ENCODE measurements around the gene TRAK1.

Gene TRAK1

DNA sequence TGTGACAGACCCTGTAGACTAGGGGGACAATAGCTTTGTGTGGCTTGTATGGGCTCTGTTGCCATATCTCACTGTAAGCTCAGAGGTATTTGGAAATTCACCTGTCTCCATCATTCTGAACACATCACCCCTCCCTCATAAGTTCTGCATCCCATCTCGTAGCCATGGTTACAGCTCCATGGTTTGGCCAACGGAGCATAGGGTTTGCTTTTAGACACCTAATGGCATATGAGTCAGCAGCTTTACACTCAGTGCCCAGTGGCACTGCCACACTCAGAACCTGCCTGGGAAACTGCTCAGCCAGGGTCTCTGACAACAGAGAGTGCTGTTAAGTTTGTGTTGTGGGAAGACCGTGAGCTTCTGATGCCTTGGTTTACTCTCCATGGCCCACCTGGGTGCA, 107.6 kb downstream of the TRAK1 start:
- Histone ChIP-seq H3K27ac (ENCODE audit: low read depth, low read length) (no peak overlapping the region), H3K9ac (ENCODE audit: low read depth, low read length) (no peak overlapping the region), H3K27me3 (ENCODE audit: insufficient read depth, low read length) (no peaks in the 10 kb centered on the region), H3K36me3 (ENCODE audit: insufficient read depth, low read length) (peaks cover 87% of the 10 kb centered on the region), H3K9me3 (ENCODE audit: insufficient read depth, low read depth, low read length) (no peaks in the 10 kb centered on the region), H3K4me3 (ENCODE audit: low read length) (no peak overlapping the region), H3K4me1 (ENCODE audit: insufficient read depth, low read length) (no peaks in the 10 kb centered on the region)
- WGBS: 96% methylated on average over 3 of the region's 3 CpGs

GRCh38 chr3:42202217-42202865, 111.2 kb downstream of the TRAK1 start:
- 93% methylated on average over 35 of the region's 35 CpGs for WGBS
- H3K36me3 ChIP-seq (ENCODE audit: insufficient read depth, low read length): peaks cover 78% of the 10 kb centered on the region
- H3K9me3 ChIP-seq (ENCODE audit: insufficient read depth, low read depth, low read length): no peaks in the 10 kb centered on the region
- peaks cover 9% of the 10 kb centered on the region; the same call in 1 of the 2 replicates for H3K4me1 ChIP-seq (ENCODE audit: insufficient read depth, low read length)
- H3K27me3 ChIP-seq (ENCODE audit: insufficient read depth, low read length): no peaks in the 10 kb centered on the region
- H3K9ac ChIP-seq (ENCODE audit: low read depth, low read length): no peak overlapping the region
- no peak overlapping the region for H3K27ac ChIP-seq (ENCODE audit: low read depth, low read length)
- no peak overlapping the region for H3K4me3 ChIP-seq (ENCODE audit: low read length)

DNA sequence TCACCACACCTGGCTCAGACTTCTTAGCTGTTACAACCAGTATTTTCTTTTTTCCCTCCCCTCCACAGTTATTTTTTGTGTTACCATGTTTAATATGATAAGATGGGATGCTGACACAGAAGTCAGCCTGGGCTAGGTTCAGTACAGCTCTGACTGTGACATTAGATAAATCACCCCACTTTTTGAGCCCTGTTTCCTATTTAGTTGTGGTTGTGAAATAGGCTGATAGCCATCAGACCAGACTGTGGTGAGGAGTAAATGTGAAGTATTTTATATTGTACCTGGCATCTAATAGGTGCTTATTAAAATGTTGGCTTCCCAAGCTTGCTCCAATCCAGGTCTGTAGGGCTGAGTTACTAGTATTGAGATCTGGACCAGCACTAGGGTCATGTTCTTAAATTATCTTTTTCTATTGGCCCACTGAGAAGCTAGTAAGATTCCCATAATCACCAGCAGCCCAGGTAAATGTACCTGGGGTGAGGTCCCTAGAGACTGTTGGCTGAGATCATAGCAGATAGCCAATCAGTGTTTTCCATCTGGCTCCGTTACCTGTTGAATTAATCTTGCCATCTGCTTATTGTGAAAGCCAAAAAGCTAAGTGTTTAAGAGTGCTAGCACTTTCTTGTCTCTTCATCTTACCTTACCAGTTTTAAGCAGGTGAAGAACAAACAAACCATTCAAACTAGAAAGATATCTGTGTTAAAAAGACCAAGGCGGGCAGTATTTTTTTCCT, 113.9 kb downstream of the TRAK1 start:
- no peak overlapping the region for H3K4me3 ChIP-seq (ENCODE audit: low read length)
- H3K27me3 ChIP-seq (ENCODE audit: insufficient read depth, low read length): no peaks in the 10 kb centered on the region
- H3K27ac ChIP-seq (ENCODE audit: low read depth, low read length): no peak overlapping the region
- no peak overlapping the region for H3K9ac ChIP-seq (ENCODE audit: low read depth, low read length)
- peaks cover 76% of the 10 kb centered on the region for H3K36me3 ChIP-seq (ENCODE audit: insufficient read depth, low read length)
- WGBS: 92% methylated on average over 2 of the region's 2 CpGs
- no peaks in the 10 kb centered on the region for H3K9me3 ChIP-seq (ENCODE audit: insufficient read depth, low read depth, low read length)
- peaks cover 9% of the 10 kb centered on the region; the same call in 1 of the 2 replicates for H3K4me1 ChIP-seq (ENCODE audit: insufficient read depth, low read length)

GRCh38 chr3:42205800-42206514, 114.8 kb downstream of the TRAK1 start:
- H3K4me1 ChIP-seq (ENCODE audit: insufficient read depth, low read length): peaks cover 9% of the 10 kb centered on the region; the same call in 1 of the 2 replicates
- no peaks in the 10 kb centered on the region for H3K27me3 ChIP-seq (ENCODE audit: insufficient read depth, low read length)
- no peak overlapping the region for H3K9ac ChIP-seq (ENCODE audit: low read depth, low read length)
- peaks cover 74% of the 10 kb centered on the region for H3K36me3 ChIP-seq (ENCODE audit: insufficient read depth, low read length)
- 93% methylated on average over 4 of the region's 4 CpGs for WGBS
- no peak overlapping the region for H3K4me3 ChIP-seq (ENCODE audit: low read length)
- H3K9me3 ChIP-seq (ENCODE audit: insufficient read depth, low read depth, low read length): no peaks in the 10 kb centered on the region
- no peak overlapping the region for H3K27ac ChIP-seq (ENCODE audit: low read depth, low read length)

DNA sequence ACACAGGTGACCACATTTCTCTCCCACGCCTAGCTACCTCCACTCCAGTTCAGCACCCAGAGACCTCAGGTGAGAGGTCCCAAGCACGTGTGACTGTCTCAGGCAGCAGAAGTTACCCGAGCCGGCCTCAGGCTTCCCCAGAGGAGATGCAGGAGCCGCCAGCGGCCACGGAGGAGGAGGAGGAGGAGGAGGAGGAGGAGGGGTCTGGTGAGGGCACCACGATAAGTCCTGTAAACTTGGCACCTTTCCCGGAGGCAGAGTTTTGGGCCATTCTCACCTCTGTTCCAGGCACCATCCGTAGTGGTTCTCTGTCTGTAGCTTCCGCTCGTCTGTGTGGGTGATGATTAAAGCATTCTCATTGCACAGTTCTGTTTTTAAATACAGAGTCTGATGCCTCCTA, 118.8 kb downstream of the TRAK1 start:
- Histone ChIP-seq H3K9me3 (ENCODE audit: insufficient read depth, low read depth, low read length) (no peaks in the 10 kb centered on the region), H3K4me1 (ENCODE audit: insufficient read depth, low read length) (peaks cover 19% of the 10 kb centered on the region), H3K27ac (ENCODE audit: low read depth, low read length) (no peak overlapping the region), H3K4me3 (ENCODE audit: low read length) (no peak overlapping the region), H3K9ac (ENCODE audit: low read depth, low read length) (no peak overlapping the region), H3K36me3 (ENCODE audit: insufficient read depth, low read length) (peaks cover 57% of the 10 kb centered on the region), H3K27me3 (ENCODE audit: insufficient read depth, low read length) (no peaks in the 10 kb centered on the region)
- 91% methylated on average over 12 of the region's 12 CpGs for WGBS

- Histone ChIP-seq H3K9me3 (ENCODE audit: insufficient read depth, low read depth, low read length) (no peaks in the 10 kb centered on the region), H3K4me1 (ENCODE audit: insufficient read depth, low read length) (peaks cover 13% of the 10 kb centered on the region), H3K9ac (ENCODE audit: low read depth, low read length) (no peak overlapping the region), H3K27me3 (ENCODE audit: insufficient read depth, low read length) (no peaks in the 10 kb centered on the region), H3K27ac (ENCODE audit: low read depth, low read length) (no peak overlapping the region), H3K4me3 (ENCODE audit: low read length) (no peak overlapping the region), H3K36me3 (ENCODE audit: insufficient read depth, low read length) (peaks cover 59% of the 10 kb centered on the region)
- 97% methylated on average over 2 of the region's 2 CpGs for WGBS
Measured at GRCh38 chr3:42210726-42211125, 119.6 kb downstream of the TRAK1 start.

DNA sequence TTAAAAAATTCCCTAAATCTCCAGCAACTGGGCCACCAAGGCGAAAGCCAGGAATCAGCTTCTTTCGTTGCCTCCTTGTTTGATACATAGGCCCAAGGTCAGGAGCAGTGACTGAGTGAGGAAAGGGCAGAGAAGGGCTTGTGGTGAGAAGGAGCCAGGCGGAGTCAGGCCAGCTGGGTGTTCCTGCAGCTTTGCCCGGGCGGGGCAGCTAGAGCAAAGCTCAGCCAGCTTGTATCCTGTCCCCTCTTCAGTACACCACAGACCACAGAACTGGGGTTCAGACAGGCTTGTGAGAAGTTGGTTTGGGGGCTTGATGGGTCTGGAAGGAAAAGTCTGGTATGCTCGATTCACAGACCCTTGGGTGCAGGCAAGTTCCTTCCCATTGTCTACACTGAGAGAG, 122.3 kb downstream of the TRAK1 start:
- Histone ChIP-seq H3K4me1 (ENCODE audit: insufficient read depth, low read length) (peaks cover 10% of the 10 kb centered on the region; the same call in 1 of the 2 replicates), H3K36me3 (ENCODE audit: insufficient read depth, low read length) (peaks cover 47% of the 10 kb centered on the region), H3K27ac (ENCODE audit: low read depth, low read length) (no peak overlapping the region), H3K4me3 (ENCODE audit: low read length) (no peak overlapping the region), H3K27me3 (ENCODE audit: insufficient read depth, low read length) (no peaks in the 10 kb centered on the region), H3K9me3 (ENCODE audit: insufficient read depth, low read depth, low read length) (no peaks in the 10 kb centered on the region), H3K9ac (ENCODE audit: low read depth, low read length) (no peak overlapping the region)
- WGBS: 91% methylated on average over 6 of the region's 6 CpGs

DNA sequence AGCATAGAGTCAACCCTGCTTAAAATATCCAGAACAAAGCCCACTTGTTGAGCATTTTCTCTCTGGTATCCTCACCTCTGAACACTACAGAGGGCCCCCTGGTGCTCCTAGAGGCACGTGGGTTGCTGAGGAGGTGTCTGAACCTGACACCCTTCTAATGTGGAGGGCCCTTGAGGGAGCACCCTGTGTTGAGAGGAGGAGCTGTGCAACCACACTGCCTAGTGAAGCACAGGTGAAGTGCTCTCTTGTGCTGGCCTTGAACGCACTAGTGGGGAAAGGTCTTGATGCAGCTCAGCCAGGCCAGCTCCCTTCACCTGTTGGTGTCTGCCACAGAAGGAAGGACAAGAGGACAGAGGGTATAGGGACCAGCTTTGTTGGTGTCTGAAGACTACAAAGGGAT, 122.9 kb downstream of the TRAK1 start:
- Histone ChIP-seq H3K27ac (ENCODE audit: low read depth, low read length) (0 out of 2 replicates have a peak overlapping the region, but pooled peaks have one; percentile 9), H3K4me1 (ENCODE audit: insufficient read depth, low read length) (peaks cover 10% of the 10 kb centered on the region; the same call in 1 of the 2 replicates), H3K9me3 (ENCODE audit: insufficient read depth, low read depth, low read length) (no peaks in the 10 kb centered on the region), H3K9ac (ENCODE audit: low read depth, low read length) (no peak overlapping the region), H3K27me3 (ENCODE audit: insufficient read depth, low read length) (no peaks in the 10 kb centered on the region), H3K4me3 (ENCODE audit: low read length) (no peak overlapping the region), H3K36me3 (ENCODE audit: insufficient read depth, low read length) (peaks cover 41% of the 10 kb centered on the region)
- 75% methylated on average over 2 of the region's 2 CpGs for WGBS

- 90% methylated on average over 8 of the region's 8 CpGs for WGBS
- no peak overlapping the region for H3K9ac ChIP-seq (ENCODE audit: low read depth, low read length)
- peaks cover 10% of the 10 kb centered on the region; the same call in 1 of the 2 replicates for H3K4me1 ChIP-seq (ENCODE audit: insufficient read depth, low read length)
- no peak overlapping the region for H3K4me3 ChIP-seq (ENCODE audit: low read length)
- H3K27ac ChIP-seq (ENCODE audit: low read depth, low read length): no peak overlapping the region
- peaks cover 39% of the 10 kb centered on the region for H3K36me3 ChIP-seq (ENCODE audit: insufficient read depth, low read length)
- no peaks in the 10 kb centered on the region for H3K9me3 ChIP-seq (ENCODE audit: insufficient read depth, low read depth, low read length)
- no peaks in the 10 kb centered on the region for H3K27me3 ChIP-seq (ENCODE audit: insufficient read depth, low read length)
Measured at GRCh38 chr3:42214565-42215283, 123.6 kb downstream of the TRAK1 start.

GRCh38 chr3:42216302-42216701, 125.1 kb downstream of the TRAK1 start:
- Histone ChIP-seq H3K36me3 (ENCODE audit: insufficient read depth, low read length) (peaks cover 28% of the 10 kb centered on the region), H3K27me3 (ENCODE audit: insufficient read depth, low read length) (no peaks in the 10 kb centered on the region), H3K4me3 (ENCODE audit: low read length) (no peak overlapping the region), H3K9ac (ENCODE audit: low read depth, low read length) (no peak overlapping the region), H3K27ac (ENCODE audit: low read depth, low read length) (no peak overlapping the region), H3K4me1 (ENCODE audit: insufficient read depth, low read length) (peaks cover 10% of the 10 kb centered on the region; the same call in 1 of the 2 replicates), H3K9me3 (ENCODE audit: insufficient read depth, low read depth, low read length) (no peaks in the 10 kb centered on the region)
- WGBS: 94% methylated on average over 4 of the region's 4 CpGs
